ENCODE results near the gene MEI4.
"Not testable (repeated sequence)": the region's sequence is repeated elsewhere in the genome, so short reads cannot be mapped to it uniquely, and the experiment has no call there.

The MEI4 gene

DNA sequence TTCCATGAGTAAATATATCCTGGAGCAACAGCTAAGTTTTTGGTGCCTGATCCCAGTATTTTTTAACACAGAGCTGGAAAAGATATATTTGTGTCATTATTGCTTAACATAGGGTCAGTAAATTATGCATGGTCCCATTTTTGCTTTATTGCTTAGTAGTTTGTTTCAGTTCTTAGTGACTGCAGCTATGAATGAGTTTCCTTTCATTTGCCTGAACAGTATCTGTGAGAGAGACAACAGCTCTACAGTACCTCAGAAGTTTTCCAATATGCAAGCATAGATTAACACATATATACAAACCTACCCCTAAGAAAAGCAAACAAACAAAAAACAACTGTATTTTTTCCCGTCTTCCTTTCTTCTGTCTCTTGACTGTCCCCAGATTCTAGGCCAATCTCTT is 160.3 kb downstream of the MEI4 start:
- DNase-seq (ENCODE audit: low read depth in 1 of 2, low spot score in 1 of 2): no peak

DNA sequence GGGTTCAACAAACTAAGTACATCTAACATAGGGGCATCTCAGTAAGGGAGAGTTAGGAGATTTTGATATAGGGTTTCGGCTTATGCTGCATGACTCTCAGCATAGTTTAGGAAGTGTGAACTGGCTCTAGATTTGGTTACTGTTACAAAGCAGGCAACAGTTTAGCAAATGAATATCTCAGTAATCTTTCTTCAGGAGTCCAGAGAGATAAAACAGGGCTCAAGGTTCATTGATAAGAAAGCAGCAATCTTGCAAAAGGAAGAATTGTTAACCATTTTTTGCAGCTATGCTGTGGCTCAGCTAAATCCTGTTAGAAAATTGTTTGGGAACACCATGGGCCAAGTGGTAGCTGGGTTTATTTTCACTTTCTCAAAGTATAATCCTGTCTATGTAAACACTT is 161.3 kb downstream of the MEI4 start:
- no peak for DNase-seq (ENCODE audit: low read depth in 1 of 2, low spot score in 1 of 2)

DNA sequence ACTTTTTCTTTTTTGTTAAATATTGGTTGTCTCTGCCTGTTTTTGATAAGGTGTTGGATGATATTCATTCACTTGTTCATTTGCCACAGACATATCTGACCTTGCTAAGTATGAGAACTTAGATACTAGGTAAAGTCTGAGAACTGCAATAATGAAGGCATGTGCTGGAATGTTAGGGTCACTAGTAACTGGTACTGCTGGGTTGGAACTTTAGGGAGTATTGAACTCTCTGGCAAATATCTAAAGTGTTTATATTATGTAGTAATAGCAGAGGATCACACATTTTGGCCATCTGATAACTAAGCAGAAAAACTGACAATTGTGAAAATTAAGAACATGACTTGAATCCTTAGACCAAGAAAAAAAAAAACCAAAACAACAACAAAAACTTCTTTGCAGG is 162.7 kb downstream of the MEI4 start:
- no peak for DNase-seq (ENCODE audit: low read depth in 1 of 2, low spot score in 1 of 2)

- DNase-seq (ENCODE audit: low read depth in 1 of 2, low spot score in 1 of 2): no peak
Measured at GRCh38 chr6:77816766-77817270, 164.0 kb downstream of the MEI4 start.

- no peak for DNase-seq (ENCODE audit: low read depth in 1 of 2, low spot score in 1 of 2)
Measured at GRCh38 chr6:77822265-77822664, 169.4 kb downstream of the MEI4 start.

DNA sequence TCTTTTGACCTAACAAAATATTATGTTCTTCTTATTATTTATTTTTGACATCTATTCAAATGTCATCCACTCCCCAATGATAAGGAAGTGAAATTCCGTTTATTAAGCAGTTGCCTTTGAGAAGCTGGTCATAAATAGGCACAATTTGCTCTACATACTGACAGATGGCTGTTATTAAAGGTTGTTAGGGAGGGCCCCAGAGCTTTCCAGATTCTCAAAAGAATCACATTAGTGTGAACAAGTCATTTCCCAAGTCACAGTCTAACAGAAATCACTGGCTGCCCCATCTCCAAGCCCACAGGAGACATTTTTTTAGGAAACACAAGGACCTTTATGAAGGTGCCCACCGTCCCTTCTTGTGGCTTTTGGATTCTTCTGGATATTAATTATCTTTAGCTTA is 172.4 kb downstream of the MEI4 start:
- no peak for DNase-seq (ENCODE audit: low read depth in 1 of 2, low spot score in 1 of 2)

DNA sequence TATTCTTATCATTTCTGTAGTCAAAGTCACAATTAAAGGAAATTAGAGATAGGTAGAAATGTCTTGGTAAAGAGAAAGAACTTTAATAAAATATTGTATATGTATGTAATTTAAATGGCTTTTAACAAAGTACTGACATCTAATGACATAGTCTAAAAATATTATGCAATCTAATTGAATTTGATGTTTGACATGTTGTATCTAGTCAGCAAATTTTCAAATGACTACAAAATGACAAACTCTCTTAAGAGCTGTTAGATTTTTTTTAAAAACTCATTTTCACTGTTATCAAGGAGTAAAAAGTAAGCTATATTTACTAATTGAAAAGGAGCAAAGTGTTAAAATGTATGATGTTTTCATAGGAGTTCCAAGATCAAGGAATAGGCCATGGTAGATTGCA is 176.9 kb downstream of the MEI4 start:
- no peak for DNase-seq (ENCODE audit: low read depth in 1 of 2, low spot score in 1 of 2)

GRCh38 chr6:77833749-77834148 is 180.9 kb downstream of the MEI4 start:
- DNase-seq (ENCODE audit: low read depth in 1 of 2, low spot score in 1 of 2): not testable (repeated sequence)

GRCh38 chr6:77834591-77834996 is 181.8 kb downstream of the MEI4 start:
- no peak for DNase-seq (ENCODE audit: low read depth in 1 of 2, low spot score in 1 of 2)

- DNase-seq (ENCODE audit: low read depth in 1 of 2, low spot score in 1 of 2): no peak
Measured at GRCh38 chr6:77837034-77837784, 184.4 kb downstream of the MEI4 start.

GRCh38 chr6:77839292-77839691 is 186.5 kb downstream of the MEI4 start:
- DNase-seq (ENCODE audit: low read depth in 1 of 2, low spot score in 1 of 2): no peak

- DNase-seq (ENCODE audit: low read depth in 1 of 2, low spot score in 1 of 2): no peak
Measured at GRCh38 chr6:77844822-77845221, 192.0 kb downstream of the MEI4 start.

GRCh38 chr6:77853401-77853800 is 200.6 kb downstream of the MEI4 start:
- DNase-seq (ENCODE audit: low read depth in 1 of 2, low spot score in 1 of 2): no peak

GRCh38 chr6:77856391-77856790 is 203.6 kb downstream of the MEI4 start:
- DNase-seq (ENCODE audit: low read depth in 1 of 2, low spot score in 1 of 2): no peak

DNA sequence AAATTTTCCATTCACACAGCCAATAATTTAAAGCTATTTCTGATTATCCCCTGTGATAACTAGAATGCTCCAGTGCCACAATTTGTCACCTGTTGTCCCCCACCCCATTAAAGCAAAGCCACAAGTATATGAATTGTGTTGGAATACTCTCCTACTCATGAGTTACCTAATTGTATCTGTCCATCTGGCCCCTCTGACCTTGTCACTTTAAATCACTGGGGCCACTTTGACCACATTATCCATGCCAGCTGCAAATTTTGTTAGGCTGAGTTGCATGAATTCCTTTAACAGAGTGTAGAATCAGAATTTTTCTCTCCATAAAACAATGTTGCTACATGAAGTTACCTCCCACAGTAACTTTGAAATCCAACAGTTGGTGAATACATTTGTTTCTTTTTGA is 204.6 kb downstream of the MEI4 start:
- no peak for DNase-seq (ENCODE audit: low read depth in 1 of 2, low spot score in 1 of 2)

GRCh38 chr6:77876300-77876699 is 223.5 kb downstream of the MEI4 start:
- DNase-seq (ENCODE audit: low read depth in 1 of 2, low spot score in 1 of 2): no peak

GRCh38 chr6:77879527-77879926 is 226.7 kb downstream of the MEI4 start:
- DNase-seq (ENCODE audit: low read depth in 1 of 2, low spot score in 1 of 2): no peak

DNA sequence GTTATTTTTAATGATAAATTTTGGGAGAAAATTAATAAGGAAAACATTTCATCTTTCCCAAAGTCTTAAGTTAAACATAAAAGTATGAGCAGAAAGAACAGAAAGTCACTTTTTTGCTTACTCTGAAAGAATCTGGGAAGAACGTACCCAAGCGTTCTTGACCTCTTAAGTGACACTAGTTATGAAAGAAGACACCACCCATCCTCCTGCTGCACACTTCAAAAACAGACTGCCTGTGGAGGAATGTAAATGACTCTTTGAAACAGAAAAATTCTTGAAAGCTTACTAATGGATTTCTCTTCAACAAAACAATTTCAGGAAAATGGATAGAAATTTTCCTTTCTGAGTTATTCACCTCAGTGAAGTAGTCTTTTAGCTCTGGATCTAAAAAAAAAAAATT is 227.7 kb downstream of the MEI4 start:
- DNase-seq (ENCODE audit: low read depth in 1 of 2, low spot score in 1 of 2): no peak

- DNase-seq (ENCODE audit: low read depth in 1 of 2, low spot score in 1 of 2): no peak
Measured at GRCh38 chr6:77883851-77884250, 231.0 kb downstream of the MEI4 start.

DNA sequence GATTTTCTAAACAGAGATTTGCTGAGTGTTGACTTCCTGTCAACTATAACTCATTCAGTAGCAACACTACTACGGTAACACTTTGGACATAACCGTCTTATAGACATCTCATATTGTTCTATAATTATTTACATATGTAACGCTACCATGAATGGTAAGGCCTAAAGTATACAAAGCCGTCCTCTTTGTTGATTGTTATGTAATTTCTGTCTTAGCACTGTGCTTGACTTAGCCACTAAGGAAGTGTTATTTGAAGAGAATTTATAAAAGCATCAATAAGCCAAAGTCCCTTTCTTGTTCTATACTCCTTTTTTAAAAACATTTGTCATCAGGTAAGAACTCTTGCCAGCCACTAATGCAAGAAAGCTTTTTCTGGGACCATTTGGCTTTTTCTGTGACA is 240.6 kb downstream of the MEI4 start:
- DNase-seq (ENCODE audit: low read depth in 1 of 2, low spot score in 1 of 2): no peak

- DNase-seq (ENCODE audit: low read depth in 1 of 2, low spot score in 1 of 2): no peak
Measured at GRCh38 chr6:77906070-77906469, 253.2 kb downstream of the MEI4 start.

GRCh38 chr6:77910826-77911225 is 258.0 kb downstream of the MEI4 start:
- no peak for DNase-seq (ENCODE audit: low read depth in 1 of 2, low spot score in 1 of 2)

DNA sequence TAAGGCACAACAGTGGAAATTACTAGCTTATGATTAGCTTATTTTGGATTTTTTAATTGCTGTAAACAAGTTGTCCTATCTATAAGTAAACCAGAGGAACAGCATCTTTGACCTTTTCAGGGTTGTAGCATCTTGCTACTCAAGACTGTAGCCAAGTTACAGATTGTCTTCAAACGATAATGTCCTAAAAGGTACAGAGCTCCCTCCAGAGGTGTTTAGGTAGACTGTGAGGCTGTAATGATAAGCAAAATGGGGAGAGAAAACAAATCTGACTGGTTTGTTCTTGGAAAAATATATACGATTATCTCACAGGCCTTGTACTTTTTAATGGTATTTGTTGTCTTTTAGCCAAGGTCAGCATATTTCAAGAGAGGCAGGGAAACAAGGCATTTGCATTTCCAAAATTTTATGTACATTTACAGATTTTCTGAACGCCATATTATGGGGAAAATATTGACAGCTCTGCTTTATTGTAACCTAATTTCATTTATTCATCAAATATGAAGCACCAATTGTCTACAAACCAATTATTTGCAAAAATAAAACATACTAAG is 273.4 kb downstream of the MEI4 start:
- DNase-seq (ENCODE audit: low read depth in 1 of 2, low spot score in 1 of 2): no peak

All from stimulated activated CD4-positive, alpha-beta T cell treated with anti-CD3 and anti-CD28 coated beads, Interleukin-15, amount 100 ng/mL, for 1 hour (primary cell).